ENCODE results near the gene SEC11A.
"Not testable (repeated sequence)": the region's sequence is repeated elsewhere in the genome, so short reads cannot be mapped to it uniquely, and the experiment has no call there.

The SEC11A gene

GRCh38 chr15:84736375-84736774, 20.4 kb upstream of the SEC11A start:
- no peak for DNase-seq

- DNase-seq: not testable (repeated sequence)
These were observed 19.6 kb upstream of the SEC11A start for GRCh38 chr15:84735480-84736061.

GRCh38 chr15:84734794-84735479, 19.0 kb upstream of the SEC11A start:
- peak; percentile 28 for DNase-seq

GRCh38 chr15:84731774-84732173, 15.8 kb upstream of the SEC11A start:
- no peak for DNase-seq

- DNase-seq: no peak
These were observed 11.5 kb upstream of the SEC11A start for GRCh38 chr15:84727429-84727828.

- DNase-seq: peak; percentile 80
These were observed 9.1 kb upstream of the SEC11A start for GRCh38 chr15:84725001-84725491.

- DNase-seq: no peak
These were observed 6.7 kb upstream of the SEC11A start for GRCh38 chr15:84722628-84723027.

- no peak for DNase-seq
These were observed 5.4 kb upstream of the SEC11A start for GRCh38 chr15:84721371-84721770.

- no peak for DNase-seq
These were observed 401 bp downstream of the SEC11A start for GRCh38 chr15:84715441-84716035.

- no peak for DNase-seq
These were observed 1.1 kb downstream of the SEC11A start for GRCh38 chr15:84714821-84715220.

GRCh38 chr15:84714372-84714771, 1.6 kb downstream of the SEC11A start:
- no peak for DNase-seq

- DNase-seq: no peak
These were observed 12.1 kb downstream of the SEC11A start for GRCh38 chr15:84703808-84704207.

- DNase-seq: no peak
These were observed 12.9 kb downstream of the SEC11A start for GRCh38 chr15:84702961-84703482.

GRCh38 chr15:84699538-84700191, 16.3 kb downstream of the SEC11A start:
- DNase-seq: no peak

- DNase-seq: no peak
These were observed 18.5 kb downstream of the SEC11A start for GRCh38 chr15:84697236-84697990.

- DNase-seq: no peak
These were observed 19.2 kb downstream of the SEC11A start for GRCh38 chr15:84696757-84697156.

GRCh38 chr15:84690342-84690741, 25.6 kb downstream of the SEC11A start:
- DNase-seq: no peak

GRCh38 chr15:84689858-84690257, 26.1 kb downstream of the SEC11A start:
- DNase-seq: no peak

GRCh38 chr15:84686446-84686845, 29.5 kb downstream of the SEC11A start:
- not testable (repeated sequence) for DNase-seq

GRCh38 chr15:84685304-84685703, 30.6 kb downstream of the SEC11A start:
- no peak for DNase-seq

- no peak for DNase-seq
These were observed 31.8 kb downstream of the SEC11A start for GRCh38 chr15:84684092-84684491.

- DNase-seq: no peak
These were observed 34.1 kb downstream of the SEC11A start for GRCh38 chr15:84681831-84682230.

GRCh38 chr15:84671211-84671610, 44.7 kb downstream of the SEC11A start:
- no peak for DNase-seq

All from SIG-M5 (cell line).